Osteoblast (primary cell): ENCODE data around the gene ACOX1. TPM values are rescaled to one million over a fixed set of nuclear protein-coding genes. Genes with fewer than 3 reads are reported as not detected.

Source experiments
- DNase-seq: peaks from one replicate; pipeline ENCODE4 v3.0.0; 2011; ENCODE audit warnings: low spot score, mixed read lengths; ENCODE audit not compliant: insufficient read length; ENCODE audit errors: missing footprints
- H2AFZ ChIP-seq: 2 replicates; pipeline ENCODE4 v1.6.0; 2011; ENCODE audit warnings: mild to moderate bottlenecking, low read length
- H3K27ac ChIP-seq: 2 replicates; pipeline ENCODE4 v1.5.1; 2011; ENCODE audit warnings: mild to moderate bottlenecking, low read depth, low read length, moderate library complexity
- H3K27me3 ChIP-seq: 2 replicates; pipeline ENCODE4 v1.6.0; 2012; ENCODE audit warnings: mild to moderate bottlenecking, control low read depth, inconsistent platforms, low read length, moderate library complexity; ENCODE audit not compliant: insufficient read depth
- H3K36me3 ChIP-seq: 2 replicates; pipeline ENCODE4 v1.5.1; 2011; ENCODE audit warnings: mild to moderate bottlenecking, low read length, control low read depth, moderate library complexity; ENCODE audit not compliant: insufficient read depth
- H3K4me1 ChIP-seq: 2 replicates; pipeline ENCODE4 v1.5.1; 2011; ENCODE audit warnings: mild to moderate bottlenecking, low read length, control low read depth, moderate library complexity; ENCODE audit not compliant: insufficient read depth
- H3K4me2 ChIP-seq: 2 replicates; pipeline ENCODE4 v1.6.0; 2011; ENCODE audit warnings: mild to moderate bottlenecking, low read length; ENCODE audit not compliant: insufficient read depth
- H3K4me3 ChIP-seq: fragments of 200-600 bp; sonication (generic); 3 replicates; pipeline ENCODE4 v1.5.1; 2012; ENCODE audit warnings: mild to moderate bottlenecking, low read length, inconsistent platforms; ENCODE audit not compliant: insufficient read depth
- H3K79me2 ChIP-seq: 2 replicates; pipeline ENCODE4 v1.6.0; 2012; ENCODE audit warnings: mild to moderate bottlenecking, low read length, control low read depth, inconsistent platforms; ENCODE audit not compliant: insufficient read depth
- H3K9me3 ChIP-seq: 2 replicates; pipeline ENCODE4 v1.5.1; 2011; ENCODE audit warnings: low read depth, low read length, control low read depth
- H4K20me1 ChIP-seq: 2 replicates; pipeline ENCODE4 v1.6.0; 2012; ENCODE audit warnings: mild to moderate bottlenecking, low read length, control low read depth; ENCODE audit not compliant: insufficient read depth
- total RNA-seq: library from RNA; depleted of rRNA; stranded (reverse); fragments of >200 nt; gene quantifications from 2 replicates; pipeline ENCODE4 v1.2.3, GENCODE V29; 2012
- TF ChIP-seq, protein P1 (sequence below): IDR thresholded peaks from 2 replicates; pipeline ENCODE4 v1.5.1; 2011; ENCODE audit warnings: mild to moderate bottlenecking, low read depth, low read length, moderate library complexity; ENCODE audit errors: extremely low read depth

ACOX1 gene
- total RNA-seq, 1 donor = 59.4 TPM

DNA sequence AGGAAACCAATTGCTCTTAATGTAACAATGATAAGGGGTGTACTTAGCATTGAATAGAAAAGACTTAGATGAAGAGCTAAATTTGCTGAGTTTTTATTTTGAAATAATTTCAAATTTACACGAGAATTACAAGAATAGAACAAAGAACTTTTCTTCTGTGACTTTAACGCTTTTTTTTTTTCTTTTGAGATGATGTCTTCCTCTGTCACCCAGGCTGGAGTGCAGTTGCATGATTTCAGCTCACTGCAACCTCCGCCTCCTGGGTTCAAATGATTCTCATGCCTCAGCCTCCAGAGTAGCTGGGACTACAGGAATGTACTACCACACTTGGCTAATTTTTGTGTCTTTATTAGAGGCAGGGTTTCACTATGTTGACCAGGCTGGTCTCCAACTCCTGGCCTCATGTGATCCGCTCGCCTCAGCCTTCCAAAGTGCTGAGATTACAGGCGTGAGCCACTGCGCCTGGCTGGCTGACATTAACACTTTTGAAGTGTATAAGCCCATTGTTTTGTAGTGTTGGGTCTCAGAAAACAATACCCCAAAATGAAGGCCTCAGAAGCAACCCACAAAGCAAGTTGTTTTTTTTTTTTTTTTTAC lies 2.2 kb upstream of the ACOX1 start:
- H3K36me3 ChIP-seq = no peaks in the 10 kb centered on the region
- H3K79me2 ChIP-seq = peaks cover 50% of the 10 kb centered on the region
- TF ChIP-seq, protein P1, sequence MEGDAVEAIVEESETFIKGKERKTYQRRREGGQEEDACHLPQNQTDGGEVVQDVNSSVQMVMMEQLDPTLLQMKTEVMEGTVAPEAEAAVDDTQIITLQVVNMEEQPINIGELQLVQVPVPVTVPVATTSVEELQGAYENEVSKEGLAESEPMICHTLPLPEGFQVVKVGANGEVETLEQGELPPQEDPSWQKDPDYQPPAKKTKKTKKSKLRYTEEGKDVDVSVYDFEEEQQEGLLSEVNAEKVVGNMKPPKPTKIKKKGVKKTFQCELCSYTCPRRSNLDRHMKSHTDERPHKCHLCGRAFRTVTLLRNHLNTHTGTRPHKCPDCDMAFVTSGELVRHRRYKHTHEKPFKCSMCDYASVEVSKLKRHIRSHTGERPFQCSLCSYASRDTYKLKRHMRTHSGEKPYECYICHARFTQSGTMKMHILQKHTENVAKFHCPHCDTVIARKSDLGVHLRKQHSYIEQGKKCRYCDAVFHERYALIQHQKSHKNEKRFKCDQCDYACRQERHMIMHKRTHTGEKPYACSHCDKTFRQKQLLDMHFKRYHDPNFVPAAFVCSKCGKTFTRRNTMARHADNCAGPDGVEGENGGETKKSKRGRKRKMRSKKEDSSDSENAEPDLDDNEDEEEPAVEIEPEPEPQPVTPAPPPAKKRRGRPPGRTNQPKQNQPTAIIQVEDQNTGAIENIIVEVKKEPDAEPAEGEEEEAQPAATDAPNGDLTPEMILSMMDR = no peak
- H3K9me3 ChIP-seq = no peaks in the 10 kb centered on the region
- H3K27me3 ChIP-seq = no peaks in the 10 kb centered on the region
- H2AFZ ChIP-seq = no peak overlapping the region
- H3K27ac ChIP-seq = peak overlapping the region; percentile 90
- no peak overlapping the region for H3K4me2 ChIP-seq
- H4K20me1 ChIP-seq = no peaks in the 10 kb centered on the region
- no peak for DNase-seq
- H3K4me1 ChIP-seq = peaks cover 24% of the 10 kb centered on the region
- no peak overlapping the region for H3K4me3 ChIP-seq

DNA sequence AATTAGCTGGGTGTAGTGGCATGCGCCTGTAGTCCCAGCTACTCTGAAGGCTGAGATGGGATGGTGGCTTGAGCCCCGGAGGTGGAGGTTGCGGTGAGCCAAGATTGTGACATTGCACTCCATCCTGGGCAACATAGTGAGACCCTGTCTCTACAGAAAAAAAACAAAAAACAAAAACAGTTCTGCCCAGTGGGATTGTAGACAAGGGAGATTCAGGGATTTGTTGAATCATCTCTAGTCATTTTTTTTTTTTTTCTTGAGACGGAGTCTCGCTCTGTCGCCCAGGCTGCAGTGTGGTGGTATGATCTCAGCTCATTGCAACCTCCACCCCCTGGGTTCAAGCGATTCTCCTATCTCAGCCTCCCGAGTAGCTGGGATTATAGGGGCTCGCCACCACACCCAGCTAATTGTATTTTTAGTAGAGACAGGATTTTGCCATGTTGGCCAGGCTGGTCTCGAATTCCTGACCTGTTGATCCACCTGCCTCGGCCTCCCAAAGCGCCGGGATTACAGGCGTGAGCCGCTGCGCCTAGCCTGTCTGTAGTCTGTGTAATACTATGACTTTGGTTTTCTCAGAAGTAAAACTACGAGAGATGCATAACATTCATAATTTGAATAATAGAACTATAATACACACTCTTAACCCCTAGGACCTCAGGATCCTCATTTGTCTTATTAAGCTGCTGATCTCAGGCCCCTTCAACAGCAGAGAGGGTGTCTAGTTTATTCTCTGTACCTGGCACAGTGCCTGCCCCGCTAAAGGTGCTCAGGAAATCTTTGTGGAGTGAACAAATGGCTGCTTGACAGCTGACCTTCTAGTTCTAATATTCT lies 1.4 kb upstream of the ACOX1 start:
- TF ChIP-seq, protein P1 = no peak
- DNase-seq = peak; percentile 17
- Histone ChIP-seq H3K79me2 (peaks cover 57% of the 10 kb centered on the region), H3K4me2 (peak overlapping the region; percentile 94), H3K4me1 (peaks cover 24% of the 10 kb centered on the region), H4K20me1 (no peaks in the 10 kb centered on the region), H3K27me3 (no peaks in the 10 kb centered on the region), H3K27ac (peak overlapping the region; percentile 90), H2AFZ (peak overlapping the region; percentile 95), H3K9me3 (no peaks in the 10 kb centered on the region), H3K4me3 (peak overlapping the region; percentile 90), H3K36me3 (no peaks in the 10 kb centered on the region)

DNA sequence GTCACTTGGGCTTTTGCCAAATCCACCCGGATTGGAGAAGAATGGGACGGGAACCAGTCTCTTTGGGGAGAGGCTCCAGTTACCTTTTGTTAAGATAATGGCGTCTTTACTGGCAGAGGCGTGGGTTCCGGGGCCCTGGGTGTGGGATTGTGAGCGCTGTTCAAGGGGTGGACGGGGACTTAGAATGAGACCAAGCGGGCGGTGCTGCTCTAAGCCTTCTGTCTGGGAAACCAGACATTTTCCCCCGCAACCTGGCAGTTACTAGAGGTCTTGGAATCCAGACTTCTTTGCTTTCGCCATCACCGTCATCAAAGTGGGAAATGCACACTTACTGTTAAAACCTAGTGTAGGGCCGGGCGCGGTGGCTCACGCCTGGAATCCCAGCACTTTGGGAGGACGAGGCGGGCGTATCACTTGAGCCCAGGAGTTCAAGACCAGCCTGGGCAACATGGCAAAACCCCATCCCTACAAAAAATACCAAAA lies 780 bp upstream of the ACOX1 start:
- H3K4me2 ChIP-seq = peak overlapping the region; percentile 94
- peak; percentile 86 for DNase-seq
- H3K79me2 ChIP-seq = peaks cover 59% of the 10 kb centered on the region
- H2AFZ ChIP-seq = peak overlapping the region; percentile 95
- peak overlapping the region; percentile 90 for H3K27ac ChIP-seq
- no peaks in the 10 kb centered on the region for H3K27me3 ChIP-seq
- H3K4me3 ChIP-seq = peak overlapping the region; percentile 90
- no peaks in the 10 kb centered on the region for H3K36me3 ChIP-seq
- TF ChIP-seq, protein P1 = no peak
- no peaks in the 10 kb centered on the region for H4K20me1 ChIP-seq
- H3K9me3 ChIP-seq = no peaks in the 10 kb centered on the region
- peaks cover 24% of the 10 kb centered on the region for H3K4me1 ChIP-seq

DNA sequence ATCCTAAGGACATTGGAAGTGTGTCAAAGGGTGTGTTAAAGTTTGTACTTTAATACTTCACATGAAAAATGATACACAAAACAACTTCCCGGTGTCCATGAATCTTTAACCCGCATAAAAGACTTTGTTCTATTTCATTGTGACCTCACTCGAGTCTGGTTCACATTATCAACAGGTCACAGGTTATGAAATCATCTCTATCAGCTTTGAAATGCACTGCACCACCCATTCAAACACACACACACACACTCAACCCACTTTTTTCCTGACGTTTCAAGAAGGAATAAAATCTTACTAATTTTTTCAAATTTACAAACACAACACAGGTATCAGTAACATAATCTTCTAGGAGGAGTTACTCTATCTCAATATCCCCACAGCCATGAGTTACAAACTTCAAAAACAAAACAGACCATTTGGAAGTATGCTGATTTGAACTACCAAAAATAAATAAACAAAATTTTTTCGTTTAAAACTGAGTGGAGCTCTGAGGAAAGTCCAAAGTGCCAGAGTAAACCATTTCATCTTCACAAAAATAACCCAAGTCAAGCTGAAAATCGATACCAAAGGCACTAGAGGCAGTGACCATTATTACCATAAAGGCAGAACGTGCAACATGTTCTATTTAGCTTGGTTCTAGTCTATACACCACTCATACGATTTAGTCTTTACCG lies 2.7 kb downstream of the ACOX1 start:
- H3K79me2 ChIP-seq = peaks cover 66% of the 10 kb centered on the region
- peak overlapping the region; percentile 14 for H3K4me3 ChIP-seq
- peaks cover 9% of the 10 kb centered on the region for H3K4me1 ChIP-seq
- H3K9me3 ChIP-seq = no peaks in the 10 kb centered on the region
- H4K20me1 ChIP-seq = no peaks in the 10 kb centered on the region
- TF ChIP-seq, protein P1 = no peak
- H3K4me2 ChIP-seq = peak overlapping the region; percentile 49
- no peaks in the 10 kb centered on the region for H3K27me3 ChIP-seq
- no peak overlapping the region for H2AFZ ChIP-seq
- no peak for DNase-seq
- H3K36me3 ChIP-seq = peaks cover 7% of the 10 kb centered on the region
- H3K27ac ChIP-seq = no peak overlapping the region
